ENCODE data around the gene ITLN1.

The ITLN1 gene

GRCh38 chr1:160853754-160854153, 31.2 kb downstream of the ITLN1 start:
- no peak for DNase-seq

- DNase-seq: no peak
These were observed 32.0 kb downstream of the ITLN1 start for GRCh38 chr1:160853014-160853413.

- DNase-seq: no peak
These were observed 34.0 kb downstream of the ITLN1 start for GRCh38 chr1:160850993-160851392.

- no peak for DNase-seq
These were observed 34.4 kb downstream of the ITLN1 start for GRCh38 chr1:160850541-160850940.

- DNase-seq: no peak
These were observed 38.7 kb downstream of the ITLN1 start for GRCh38 chr1:160846281-160846680.

- no peak for DNase-seq
These were observed 40.3 kb downstream of the ITLN1 start for GRCh38 chr1:160844447-160845232.

- no peak for DNase-seq
These were observed 43.9 kb downstream of the ITLN1 start for GRCh38 chr1:160841079-160841478.

- DNase-seq: no peak
These were observed 45.2 kb downstream of the ITLN1 start for GRCh38 chr1:160839746-160840145.

- DNase-seq: no peak
These were observed 46.1 kb downstream of the ITLN1 start for GRCh38 chr1:160838888-160839287.

- no peak for DNase-seq
These were observed 47.3 kb downstream of the ITLN1 start for GRCh38 chr1:160837558-160838205.

GRCh38 chr1:160836981-160837557, 47.9 kb downstream of the ITLN1 start:
- DNase-seq: no peak

- no peak for DNase-seq
These were observed 48.4 kb downstream of the ITLN1 start for GRCh38 chr1:160836561-160836960.

- DNase-seq: no peak
These were observed 49.2 kb downstream of the ITLN1 start for GRCh38 chr1:160835751-160836150.

- DNase-seq: peak; percentile 25
These were observed 49.9 kb downstream of the ITLN1 start for GRCh38 chr1:160834945-160835565.

- no peak for DNase-seq
These were observed 54.4 kb downstream of the ITLN1 start for GRCh38 chr1:160830321-160831153.

- DNase-seq: no peak
These were observed 55.2 kb downstream of the ITLN1 start for GRCh38 chr1:160829766-160830165.

GRCh38 chr1:160827418-160827817, 57.6 kb downstream of the ITLN1 start:
- no peak for DNase-seq

GRCh38 chr1:160826546-160826945, 58.4 kb downstream of the ITLN1 start:
- DNase-seq: no peak

Measured in NCI-H1694 (cell line).